GF-D8 (cell line): ENCODE data around the gene APBA2.
"Not testable (repeated sequence)": the region's sequence is repeated elsewhere in the genome, so short reads cannot be mapped to it uniquely, and the experiment has no call there.

Experiments used
- DNase-seq: peaks from one replicate; lab custom pipeline; 2025; lab: John Stamatoyannopoulos, UW

APBA2 gene

DNA sequence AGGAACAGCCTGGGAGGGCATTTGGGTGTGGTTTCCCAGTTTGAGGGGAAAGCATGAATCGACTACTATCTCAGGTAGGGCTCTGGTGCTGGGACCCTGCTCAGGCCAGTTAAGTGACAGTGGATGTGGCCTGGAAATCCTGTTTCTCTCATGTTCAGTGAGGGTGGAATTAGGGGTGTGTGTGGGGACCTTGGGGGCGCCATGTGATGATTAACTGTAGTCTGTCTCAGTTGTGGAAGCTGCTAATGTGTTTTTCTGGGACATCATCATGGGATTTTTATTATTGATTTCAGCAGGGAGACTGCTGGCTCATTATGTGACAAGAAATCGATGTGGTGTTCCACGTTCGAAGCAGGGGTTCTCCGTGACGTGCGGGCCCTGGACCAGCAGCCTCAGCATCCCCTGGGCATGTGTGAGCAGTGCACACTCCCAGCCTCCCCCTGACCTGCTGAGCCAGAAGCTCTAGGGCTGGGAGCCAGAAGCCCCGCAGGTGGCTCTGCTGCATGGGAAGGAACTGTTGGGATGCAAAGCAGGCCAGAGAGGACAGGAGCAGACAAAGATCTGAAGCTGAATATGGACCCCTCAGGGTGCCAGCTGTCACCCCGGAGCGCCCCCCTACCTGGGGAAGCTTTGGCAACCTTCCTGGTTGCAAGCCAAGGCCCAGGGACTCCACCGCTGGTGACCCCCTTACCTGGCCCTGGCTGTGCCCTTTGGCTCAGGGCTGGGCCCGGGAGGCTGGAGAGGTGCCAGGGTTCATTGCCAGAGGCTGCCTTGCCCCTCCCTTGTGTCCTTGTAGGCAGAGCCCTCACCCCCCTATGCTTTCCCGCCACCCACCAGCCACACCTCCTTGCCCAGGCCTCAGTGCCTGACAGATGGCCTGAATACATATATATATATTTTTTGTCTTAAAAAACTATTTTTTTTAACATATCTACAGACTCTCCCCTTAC lies 149.8 kb downstream of the APBA2 start:
- no peak for DNase-seq

- no peak for DNase-seq
These were observed 152.4 kb downstream of the APBA2 start for GRCh38 chr15:29037997-29038705.

- no peak for DNase-seq
These were observed 153.9 kb downstream of the APBA2 start for GRCh38 chr15:29039466-29040369.

DNA sequence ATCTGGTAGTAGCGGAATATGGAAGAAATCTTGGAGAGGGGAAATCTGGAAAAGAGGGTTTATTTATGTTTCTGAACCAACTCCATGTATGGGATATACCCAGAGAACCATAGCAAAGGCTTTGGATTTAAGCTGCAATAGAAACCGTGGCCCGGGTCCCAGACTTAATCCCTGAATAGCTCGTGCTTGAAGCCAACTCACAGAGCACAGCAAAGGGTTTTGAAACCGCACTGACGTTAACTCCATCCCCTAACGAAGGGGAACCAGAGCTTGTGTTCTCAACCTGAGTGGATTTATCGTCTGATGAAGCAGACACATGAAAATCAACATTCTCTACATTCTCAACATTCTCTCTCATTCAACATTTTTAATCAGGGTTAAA lies 154.6 kb downstream of the APBA2 start:
- no peak for DNase-seq

DNA sequence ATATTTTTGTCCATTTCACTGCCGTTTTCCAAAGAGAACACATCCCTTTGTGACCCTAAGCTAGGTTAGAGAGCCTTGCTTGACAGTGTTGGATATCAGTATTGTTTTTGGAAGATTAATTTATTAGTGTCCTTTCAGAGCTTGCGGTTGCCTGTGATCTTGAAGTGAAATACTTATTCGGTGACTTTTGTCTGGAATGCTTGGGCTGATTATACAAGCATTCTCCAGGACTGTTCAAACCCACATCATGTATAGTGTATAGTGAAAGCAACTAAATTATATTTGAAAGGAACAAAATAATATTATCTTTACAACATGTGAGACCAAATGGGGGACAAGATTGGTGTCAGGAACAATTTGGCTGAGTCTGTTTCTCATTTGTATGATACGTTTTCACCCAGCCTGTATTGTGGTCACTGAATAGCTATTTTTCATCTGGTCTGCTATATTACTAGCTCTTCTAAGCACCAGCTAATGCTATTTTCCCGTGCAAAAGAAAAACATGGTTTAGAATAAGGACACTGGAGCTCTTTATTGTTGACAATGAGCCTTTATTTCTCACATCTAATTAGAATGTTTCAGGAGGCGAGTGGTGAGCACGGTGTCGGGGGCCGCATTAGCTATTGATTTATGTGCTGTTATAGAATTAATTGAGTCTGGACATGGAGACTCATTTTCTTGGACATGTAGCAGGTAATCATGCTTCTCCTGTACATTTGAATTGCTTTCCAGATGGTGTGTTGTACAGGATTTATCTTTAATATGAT lies 158.1 kb downstream of the APBA2 start:
- DNase-seq, result no peak

DNA sequence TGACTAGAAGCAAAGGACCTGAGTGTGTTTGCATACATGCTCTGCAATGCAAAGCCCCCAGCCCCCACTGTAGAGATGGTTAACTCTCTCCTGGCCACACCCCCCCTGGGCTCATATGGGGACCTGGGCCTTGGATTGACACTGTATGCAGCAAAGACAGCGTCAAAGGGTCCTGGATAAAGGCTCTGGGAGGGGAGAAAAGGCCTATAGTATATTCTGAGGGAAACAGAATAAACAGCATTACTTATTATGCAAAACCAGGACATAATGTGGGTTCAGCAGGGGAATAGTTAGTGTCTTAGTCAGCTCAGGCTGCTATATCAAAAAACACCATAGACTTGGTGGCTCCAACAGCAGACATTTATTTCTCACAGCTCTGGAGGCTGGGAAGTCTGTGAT lies 158.7 kb downstream of the APBA2 start:
- no peak for DNase-seq

DNA sequence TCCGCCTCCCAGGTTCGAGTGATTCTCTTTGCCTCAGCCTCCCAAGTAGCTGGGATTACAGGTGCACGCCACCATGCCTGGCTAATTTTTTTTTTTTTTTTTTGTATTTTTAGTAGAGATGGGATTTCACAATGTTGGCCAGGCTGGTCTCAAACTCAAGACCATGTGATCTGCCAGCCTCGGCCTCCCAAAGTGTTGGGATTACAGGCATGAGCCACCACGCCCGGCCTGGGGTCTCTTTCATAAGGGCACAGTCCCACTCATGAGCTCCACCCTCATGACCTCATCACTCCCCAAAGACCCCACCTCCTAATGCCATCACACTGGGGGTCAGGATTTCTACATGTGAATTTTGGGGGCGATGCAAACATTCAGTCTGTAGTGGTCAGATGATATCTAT lies 159.4 kb downstream of the APBA2 start:
- DNase-seq, result not testable (repeated sequence)

DNA sequence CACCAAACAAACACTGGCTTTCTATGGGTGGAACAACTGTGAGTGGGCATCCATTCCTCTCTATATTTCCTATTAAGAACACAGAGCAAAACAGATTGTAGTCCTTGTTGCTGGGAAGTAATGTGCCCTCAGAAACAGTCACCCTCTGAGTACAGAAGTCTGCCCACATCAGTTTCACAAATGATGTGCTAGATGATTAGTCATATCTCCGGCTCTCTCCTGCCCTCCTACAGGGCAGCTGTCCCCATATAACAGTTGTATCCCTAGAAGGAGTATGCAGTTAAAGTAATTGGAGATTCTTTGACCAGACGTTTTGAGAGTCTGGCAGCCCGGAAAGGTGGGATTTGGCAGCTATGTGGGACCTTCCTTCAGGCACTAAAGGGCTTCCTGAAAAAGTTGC lies 159.9 kb downstream of the APBA2 start:
- DNase-seq, result no peak

- no peak for DNase-seq
These were observed 160.6 kb downstream of the APBA2 start for GRCh38 chr15:29046281-29046810.

GRCh38 chr15:29046977-29047376 lies 161.2 kb downstream of the APBA2 start:
- no peak for DNase-seq

GRCh38 chr15:29048011-29048410 lies 162.2 kb downstream of the APBA2 start:
- DNase-seq, result no peak

- DNase-seq, result no peak
These were observed 165.1 kb downstream of the APBA2 start for GRCh38 chr15:29050870-29051269.

DNA sequence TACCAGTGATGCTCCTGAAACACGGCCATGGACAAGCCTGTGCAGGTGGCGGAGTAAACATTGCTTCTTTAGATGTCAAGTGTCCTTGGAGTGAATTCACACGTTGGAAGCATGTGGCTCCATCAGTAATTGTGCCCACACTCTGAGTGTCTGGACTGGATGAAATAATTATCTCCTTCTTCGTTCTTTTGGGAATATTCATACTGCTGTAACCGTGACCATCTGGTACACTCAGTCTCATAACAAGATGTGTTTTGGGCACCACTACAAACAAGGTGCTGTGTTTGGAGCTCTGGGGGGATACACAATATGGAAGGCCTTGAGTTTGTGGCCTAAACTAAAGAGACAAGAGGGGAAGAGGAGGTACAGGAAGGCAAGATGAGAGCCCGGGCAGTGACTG lies 165.6 kb downstream of the APBA2 start:
- no peak for DNase-seq

GRCh38 chr15:29053006-29053405 lies 167.2 kb downstream of the APBA2 start:
- DNase-seq, result no peak

DNA sequence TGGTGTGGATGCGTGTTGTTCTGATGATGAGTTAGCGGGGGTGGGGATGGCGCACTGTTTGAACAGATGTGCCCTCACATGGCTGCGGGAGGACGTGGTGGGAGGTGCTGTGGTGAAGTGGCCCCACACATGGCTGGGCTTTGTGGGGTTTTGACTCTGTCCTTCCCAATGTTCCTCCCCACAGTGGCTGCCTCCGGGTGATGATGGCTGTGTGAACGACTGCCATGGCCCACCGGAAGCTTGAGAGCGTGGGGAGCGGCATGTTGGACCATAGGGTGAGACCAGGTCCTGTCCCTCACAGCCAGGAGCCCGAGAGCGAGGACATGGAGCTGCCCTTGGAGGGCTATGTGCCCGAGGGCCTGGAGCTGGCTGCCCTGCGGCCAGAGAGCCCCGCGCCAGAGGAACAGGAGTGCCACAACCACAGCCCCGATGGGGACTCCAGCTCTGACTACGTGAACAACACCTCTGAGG lies 167.9 kb downstream of the APBA2 start:
- DNase-seq, result no peak

- no peak for DNase-seq
These were observed 168.6 kb downstream of the APBA2 start for GRCh38 chr15:29054171-29055045.

GRCh38 chr15:29055876-29056275 lies 170.1 kb downstream of the APBA2 start:
- DNase-seq, result no peak

GRCh38 chr15:29056839-29057450 lies 171.2 kb downstream of the APBA2 start:
- DNase-seq, result no peak

GRCh38 chr15:29057856-29058255 lies 172.1 kb downstream of the APBA2 start:
- DNase-seq, result no peak
